GM19351 (cell line): ENCODE measurements around the gene NSMCE1.

Source experiments
- ATAC-seq: cut with Tn5 transposase; IDR thresholded peaks from one replicate; pipeline ENCODE4 v1.9.1; 2021; ENCODE audit warnings: mild to moderate bottlenecking, moderate library complexity; ENCODE audit not compliant: unreplicated experiment

Gene NSMCE1

DNA sequence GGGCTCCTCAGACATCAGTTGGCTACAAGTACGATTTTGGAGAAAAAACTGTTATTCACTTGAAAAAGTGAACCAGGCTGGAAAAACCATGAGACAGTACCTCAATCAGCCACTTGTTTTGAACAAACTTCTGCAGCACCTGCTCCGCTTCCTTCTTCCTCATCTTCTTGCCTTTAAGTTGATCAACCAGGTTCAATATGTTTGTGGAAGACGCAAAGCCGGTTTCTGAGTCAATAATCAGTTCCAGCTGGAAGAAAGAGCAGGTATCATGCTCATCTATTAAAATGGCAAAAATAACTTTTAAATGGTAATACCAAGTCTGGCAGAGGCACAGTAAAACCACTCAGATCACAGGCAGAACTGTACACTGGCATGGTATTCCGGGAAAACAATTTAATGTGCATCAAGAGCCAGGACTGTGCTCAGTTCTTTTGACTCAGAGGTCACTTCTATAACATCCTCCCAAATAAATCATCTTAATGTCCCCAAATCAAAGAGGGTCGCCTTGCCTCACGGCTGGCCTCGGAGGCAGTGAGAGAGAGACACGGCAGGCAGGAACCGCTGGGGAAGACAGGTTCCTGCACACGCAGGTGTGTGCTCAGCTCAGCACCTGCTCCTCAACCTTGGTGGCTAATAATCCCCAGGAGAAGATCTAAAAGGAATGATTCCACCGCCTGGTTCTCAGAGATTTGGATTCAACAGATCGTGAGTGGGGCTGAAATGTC, 35.5 kb downstream of the NSMCE1 start:
- ATAC-seq: no peak

GRCh38 chr16:27232061-27232900, 36.3 kb downstream of the NSMCE1 start:
- ATAC-seq: peak; percentile 42

DNA sequence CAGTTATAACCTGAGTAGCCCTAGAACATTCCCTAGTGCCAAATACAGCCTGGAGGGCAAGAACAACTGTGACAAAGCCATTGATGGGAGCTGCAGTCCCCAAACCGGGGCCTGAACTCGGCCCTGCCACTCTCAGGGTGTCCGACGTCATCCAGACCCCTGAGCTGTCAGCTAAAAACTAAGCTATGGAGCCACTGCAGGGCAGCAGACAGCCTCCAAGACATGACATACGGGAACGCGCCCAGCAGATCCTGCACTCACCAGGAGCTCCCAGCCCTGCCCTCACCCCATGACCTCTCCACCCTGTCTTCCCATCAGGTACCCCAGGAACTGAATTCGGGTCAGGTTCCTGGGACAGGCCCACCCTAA, 36.9 kb downstream of the NSMCE1 start:
- ATAC-seq: no peak

DNA sequence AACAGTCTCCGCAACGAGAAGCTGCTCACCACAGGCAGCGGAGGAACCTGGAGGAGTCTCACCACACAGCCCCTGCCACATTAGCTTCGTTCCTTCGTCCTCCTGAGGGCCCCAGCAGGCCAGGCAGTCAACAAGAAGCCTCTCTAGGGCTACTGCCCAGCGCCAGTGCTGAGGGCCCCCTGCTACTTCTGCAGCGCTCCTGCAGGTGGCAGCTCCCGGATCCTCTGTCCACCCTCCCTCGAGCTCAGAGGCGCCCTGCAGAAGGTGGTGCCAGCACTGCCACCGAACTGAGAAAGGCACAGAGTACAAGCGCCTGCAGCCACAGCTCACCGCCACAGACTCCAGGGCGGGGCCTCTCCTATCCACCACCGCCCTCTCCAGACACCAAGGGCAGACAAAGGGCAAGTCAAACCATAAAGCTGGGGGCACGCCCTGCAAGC, 38.0 kb downstream of the NSMCE1 start:
- no peak for ATAC-seq

DNA sequence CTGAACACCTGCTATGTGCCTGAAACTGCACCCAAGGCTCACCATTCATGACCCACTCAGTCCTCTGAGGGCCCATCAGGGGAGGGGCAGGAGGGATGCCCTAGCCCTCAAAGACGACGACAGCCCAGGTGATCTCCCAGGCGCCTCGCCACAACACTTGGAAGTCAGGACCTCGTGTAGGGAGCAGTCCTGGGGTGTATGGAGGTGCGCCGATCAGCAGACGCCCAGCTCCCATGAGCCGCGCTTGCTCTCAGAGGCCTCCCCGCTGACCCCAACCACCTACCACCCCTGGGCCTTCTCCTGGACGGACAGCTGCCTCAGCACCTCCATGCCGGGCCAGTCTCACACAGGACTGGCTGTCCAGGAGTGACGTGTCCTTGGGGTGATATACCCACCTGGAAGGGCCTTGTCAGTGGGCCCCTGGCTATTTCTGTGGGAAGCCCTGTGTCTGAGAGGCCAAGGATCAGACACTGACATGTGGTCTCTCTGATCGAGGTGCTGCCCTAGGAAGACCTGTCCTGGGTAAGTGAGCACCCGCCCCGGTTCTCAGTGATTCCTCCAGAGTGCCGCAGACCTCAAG, 38.6 kb downstream of the NSMCE1 start:
- no peak for ATAC-seq

GRCh38 chr16:27228621-27229501, 39.7 kb downstream of the NSMCE1 start:
- ATAC-seq: no peak

DNA sequence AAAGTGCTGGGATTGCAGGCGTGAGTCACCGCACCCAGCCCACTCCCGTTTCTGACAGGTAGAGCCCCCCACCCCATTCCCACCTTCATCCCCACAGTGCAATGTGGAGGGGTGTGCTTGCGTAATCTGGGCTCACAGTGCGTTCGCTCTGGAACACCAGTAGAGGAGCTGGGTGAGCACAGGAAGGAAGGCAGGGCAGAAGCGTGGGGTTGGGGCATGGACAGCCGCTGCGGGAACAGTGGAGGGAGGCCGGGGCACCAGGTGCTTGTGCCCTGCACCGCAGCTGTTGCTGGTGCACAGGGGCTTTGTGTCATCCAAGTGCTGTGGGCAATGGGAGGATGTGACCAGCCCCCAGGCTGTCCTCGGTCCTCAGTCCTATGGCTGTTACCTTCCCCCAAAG, 40.5 kb downstream of the NSMCE1 start:
- no peak for ATAC-seq

DNA sequence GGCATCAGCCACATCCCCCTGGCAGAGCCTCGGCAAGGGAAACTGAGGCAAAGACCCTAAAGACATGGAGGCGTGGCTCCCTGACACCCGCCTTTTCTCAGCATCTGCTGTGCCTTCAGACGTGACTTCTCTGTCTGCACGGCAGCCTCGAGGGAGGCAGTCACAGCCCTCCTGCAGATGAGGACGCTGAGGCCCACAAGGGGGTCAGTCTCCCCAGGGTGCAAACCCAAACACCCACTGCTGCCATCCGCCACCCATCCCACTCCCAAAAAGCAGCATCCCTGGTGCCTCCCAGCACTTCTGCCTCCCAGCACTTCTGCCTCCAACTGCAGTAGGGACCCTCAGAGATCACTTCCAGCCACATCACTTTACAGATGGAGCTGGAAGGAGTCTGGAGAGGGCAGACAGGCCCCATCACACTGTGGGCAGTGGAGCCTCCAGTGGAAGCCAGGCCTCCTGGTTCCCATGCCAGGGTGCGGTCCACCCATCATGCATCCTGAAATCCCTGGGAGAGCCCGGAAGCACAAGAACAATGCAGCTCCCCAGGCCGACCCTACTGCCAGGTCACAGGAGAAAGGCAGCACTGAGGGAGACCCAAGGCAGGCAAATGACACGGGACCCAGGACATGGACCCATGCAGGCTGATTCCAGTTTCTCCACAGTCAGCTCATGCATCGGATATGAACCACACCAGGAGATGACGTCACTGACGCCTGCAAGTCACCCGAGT, 41.4 kb downstream of the NSMCE1 start:
- ATAC-seq: no peak

DNA sequence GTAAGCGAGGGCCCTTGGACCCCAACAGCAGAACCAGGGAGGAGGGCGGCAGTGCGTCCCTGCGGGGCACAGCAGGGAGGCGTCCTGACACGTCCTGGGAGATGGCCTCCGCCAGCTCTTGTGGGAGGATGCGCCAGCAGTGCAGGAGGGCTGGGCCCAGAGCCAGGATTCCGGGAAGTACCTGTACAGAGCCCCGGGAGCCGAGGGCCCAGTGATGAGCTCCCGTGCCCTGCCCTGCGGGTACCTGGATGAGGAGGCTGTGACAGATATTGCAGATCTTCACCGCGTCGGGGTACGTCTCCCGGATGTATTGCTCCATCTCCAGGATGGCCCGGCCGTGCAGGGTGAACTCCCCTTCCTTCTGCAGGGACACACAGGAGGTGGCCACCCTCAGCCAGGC, 42.1 kb downstream of the NSMCE1 start:
- ATAC-seq: no peak

DNA sequence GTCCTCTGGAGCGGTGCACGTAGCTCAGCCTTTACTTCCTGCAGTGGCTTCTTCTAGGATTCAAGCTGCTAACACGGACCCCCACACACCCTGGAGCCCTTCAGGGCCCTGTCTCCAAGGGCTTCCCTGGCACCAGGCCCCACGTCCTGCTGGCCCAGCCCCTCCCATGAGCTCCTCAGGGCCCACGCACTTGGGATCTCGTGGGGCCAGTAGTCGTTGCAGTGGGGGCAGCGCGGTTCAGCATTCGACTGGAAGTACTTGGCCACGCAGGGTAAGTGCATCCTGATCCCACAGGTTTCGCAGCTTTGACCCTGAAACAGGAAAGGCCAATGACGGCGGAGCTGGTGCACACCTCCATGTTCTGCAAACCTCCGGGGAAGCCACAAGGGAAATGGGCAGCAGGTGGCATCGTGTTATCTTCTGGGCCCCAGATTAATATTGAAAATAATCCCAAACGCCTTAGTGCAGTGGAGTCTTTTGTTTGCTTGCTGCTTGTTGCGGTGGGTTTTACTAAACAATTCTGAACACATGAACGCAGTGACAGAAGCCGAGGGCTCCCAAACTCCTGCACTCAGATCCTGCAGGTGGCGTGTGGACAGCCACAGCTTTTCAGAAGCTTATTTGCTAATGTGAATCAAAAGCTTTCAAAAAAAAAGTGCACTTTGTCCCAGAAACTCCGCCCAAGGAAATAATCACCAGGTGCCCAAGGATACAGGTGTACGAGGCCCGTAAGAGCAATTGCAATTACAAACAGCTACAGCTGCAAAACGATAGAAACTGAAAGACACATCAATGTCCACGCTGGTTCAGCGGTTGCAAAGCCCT, 42.8 kb downstream of the NSMCE1 start:
- ATAC-seq: no peak

DNA sequence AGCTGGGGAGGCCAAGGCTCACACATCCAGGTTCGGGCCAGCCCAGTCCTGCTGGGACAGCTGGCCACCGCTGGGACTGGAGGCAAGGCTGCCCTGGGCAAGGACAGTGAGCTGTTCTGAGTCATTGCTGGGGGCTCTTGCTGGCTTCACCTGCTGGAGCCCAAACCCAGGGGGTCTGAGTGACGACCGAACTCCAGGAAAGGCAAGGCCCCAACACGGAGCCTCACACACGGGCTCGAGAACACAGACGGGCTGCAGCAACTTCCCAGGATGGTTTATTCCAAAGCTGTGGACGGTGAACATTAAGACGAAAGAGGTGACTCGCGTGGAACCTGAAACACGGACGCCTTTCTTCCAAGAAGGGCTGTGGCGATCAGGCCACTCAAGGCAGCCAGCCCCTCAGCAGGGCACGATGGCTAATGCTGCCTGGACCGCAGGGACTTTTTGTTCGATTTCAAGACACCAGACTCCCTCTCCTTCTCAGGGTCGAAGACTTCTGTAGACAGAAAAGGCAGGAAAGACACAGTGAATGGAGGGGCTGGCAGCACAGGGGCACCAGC, 43.8 kb downstream of the NSMCE1 start:
- no peak for ATAC-seq

DNA sequence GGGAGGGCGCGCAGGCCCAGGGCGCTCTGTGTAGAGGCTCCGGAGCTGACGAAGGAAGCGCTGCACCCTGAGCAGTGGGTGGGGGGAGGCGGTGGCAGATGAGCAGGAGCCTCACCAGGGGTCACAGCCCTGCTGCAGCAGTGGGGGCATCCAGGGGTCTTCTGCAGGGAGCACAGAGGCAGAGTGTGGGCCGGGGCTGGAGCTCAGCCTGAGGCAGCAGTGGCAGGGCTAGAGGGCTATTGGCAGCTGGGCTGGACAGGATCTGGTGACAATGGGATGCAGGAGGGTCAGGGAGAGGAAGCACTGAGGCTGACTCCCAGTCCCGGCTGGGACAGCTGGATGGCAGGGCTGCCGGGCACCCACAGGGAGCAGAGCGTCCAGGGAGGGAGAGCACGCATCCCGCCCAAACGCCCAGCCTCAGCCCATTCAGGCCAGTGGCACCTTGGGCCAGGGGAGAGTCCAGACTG, 44.3 kb downstream of the NSMCE1 start:
- no peak for ATAC-seq

GRCh38 chr16:27223701-27224100, 44.9 kb downstream of the NSMCE1 start:
- ATAC-seq: no peak

DNA sequence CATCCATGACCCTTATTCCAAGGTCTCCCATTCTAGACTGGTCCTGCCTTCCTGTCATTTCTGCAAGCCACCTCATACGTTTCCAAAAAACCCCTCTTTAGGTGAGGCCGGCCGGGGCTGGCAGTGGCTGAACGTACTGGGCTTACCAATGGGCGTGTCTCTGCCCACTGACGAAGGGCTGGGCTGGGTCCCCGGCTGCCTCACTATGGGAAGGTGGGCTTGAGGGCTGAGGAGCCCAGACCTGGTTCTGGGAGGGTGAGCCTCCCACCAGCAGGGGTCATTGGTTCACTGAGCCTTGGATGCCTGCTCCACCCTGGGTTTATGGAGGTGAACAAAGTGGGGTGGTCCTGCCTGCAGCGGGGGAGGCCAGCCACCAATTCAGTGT, 45.4 kb downstream of the NSMCE1 start:
- ATAC-seq: no peak

GRCh38 chr16:27222249-27223225, 46.0 kb downstream of the NSMCE1 start:
- ATAC-seq: no peak

- no peak for ATAC-seq
Observed at GRCh38 chr16:27221576-27222248, 46.9 kb downstream of the NSMCE1 start.

DNA sequence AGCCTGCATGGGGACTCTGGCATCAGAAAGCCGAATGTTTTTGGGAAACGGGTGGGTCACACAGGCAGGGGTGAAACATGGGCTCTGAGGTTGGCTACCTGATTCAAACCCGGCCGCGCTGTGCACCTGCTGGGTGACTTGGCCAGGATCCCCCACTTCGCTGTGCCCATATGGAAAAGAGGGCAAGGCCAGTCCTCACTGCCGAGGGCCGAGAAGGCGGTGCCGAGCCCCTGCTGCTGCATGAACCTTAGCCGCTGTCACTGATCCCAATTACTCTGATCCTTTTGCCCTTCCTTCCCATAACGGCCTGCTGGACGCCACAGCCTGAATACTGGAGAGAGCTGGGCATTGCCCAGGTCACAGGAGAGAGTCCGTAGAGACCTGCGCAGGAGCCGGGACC, 47.6 kb downstream of the NSMCE1 start:
- no peak for ATAC-seq
